Hepatocyte (in vitro differentiated cells): ENCODE data around the gene RSPH1.

ENCODE experiments used
- EZH2 ChIP-seq: fragments of 200-600 bp; sonication (generic); IDR thresholded peaks from 2 replicates; pipeline ENCODE4 v1.6.1; 2016; ENCODE audit warnings: antibody characterized with exemption, mild to moderate bottlenecking, borderline replicate concordance
- EZH2phosphoT487 ChIP-seq: fragments of 200-600 bp; sonication (generic); IDR thresholded peaks from one replicate; pipeline ENCODE4 v1.6.1; 2018; ENCODE audit warnings: antibody characterized with exemption, mild to moderate bottlenecking, low read depth, moderate library complexity; ENCODE audit not compliant: unreplicated experiment, severe bottlenecking
- TF ChIP-seq, protein P1 (sequence below): fragments of 200-600 bp; sonication (generic); IDR thresholded peaks from 2 replicates; pipeline ENCODE4 v1.5.1; 2016; ENCODE audit warnings: antibody characterized with exemption, mild to moderate bottlenecking; ENCODE audit not compliant: poor library complexity

DNA sequence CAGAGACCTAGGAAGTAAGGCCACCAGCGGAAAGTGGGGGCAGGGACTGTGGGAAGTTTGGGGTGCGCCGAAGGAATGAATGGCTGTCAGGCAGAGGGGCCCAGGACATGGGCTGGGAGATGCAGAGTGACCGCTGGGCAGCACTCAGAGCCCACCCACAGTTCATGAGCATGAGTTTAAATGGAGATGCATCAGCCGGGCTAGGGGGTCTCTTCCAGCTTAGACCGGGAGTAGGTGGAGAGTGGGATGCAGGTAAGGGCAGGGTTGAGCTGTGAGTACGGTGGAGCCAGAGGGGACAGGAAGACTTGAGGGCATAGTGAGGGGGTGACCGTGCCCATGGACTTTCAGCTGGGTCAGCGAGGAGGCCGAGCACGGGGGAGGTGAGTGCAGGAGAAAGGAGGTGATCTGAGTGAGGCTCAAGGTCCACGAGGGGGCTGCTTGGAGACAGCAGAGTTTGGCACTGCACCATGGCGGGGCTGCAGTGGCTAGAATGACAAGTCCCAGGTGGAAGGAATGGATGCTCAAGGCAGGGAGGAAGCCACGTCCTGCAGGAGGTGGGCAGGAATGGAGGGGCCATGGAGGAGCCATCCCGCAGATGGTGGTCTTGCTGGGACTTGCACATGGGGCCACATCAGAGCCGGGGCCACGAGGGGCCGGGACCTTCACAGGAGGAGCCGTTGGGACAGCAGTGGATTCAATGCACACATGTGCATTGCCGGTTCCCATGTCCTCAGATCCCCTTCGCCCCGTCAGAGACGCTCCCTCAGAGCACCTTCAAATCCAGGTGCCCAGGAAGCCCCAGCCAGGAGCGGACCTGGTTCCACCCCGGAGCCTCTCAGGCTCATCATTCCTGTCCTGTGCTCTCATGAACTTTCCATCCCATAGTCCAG lies 57.5 kb downstream of the RSPH1 start:
- TF ChIP-seq, protein P1, sequence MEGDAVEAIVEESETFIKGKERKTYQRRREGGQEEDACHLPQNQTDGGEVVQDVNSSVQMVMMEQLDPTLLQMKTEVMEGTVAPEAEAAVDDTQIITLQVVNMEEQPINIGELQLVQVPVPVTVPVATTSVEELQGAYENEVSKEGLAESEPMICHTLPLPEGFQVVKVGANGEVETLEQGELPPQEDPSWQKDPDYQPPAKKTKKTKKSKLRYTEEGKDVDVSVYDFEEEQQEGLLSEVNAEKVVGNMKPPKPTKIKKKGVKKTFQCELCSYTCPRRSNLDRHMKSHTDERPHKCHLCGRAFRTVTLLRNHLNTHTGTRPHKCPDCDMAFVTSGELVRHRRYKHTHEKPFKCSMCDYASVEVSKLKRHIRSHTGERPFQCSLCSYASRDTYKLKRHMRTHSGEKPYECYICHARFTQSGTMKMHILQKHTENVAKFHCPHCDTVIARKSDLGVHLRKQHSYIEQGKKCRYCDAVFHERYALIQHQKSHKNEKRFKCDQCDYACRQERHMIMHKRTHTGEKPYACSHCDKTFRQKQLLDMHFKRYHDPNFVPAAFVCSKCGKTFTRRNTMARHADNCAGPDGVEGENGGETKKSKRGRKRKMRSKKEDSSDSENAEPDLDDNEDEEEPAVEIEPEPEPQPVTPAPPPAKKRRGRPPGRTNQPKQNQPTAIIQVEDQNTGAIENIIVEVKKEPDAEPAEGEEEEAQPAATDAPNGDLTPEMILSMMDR = no peak
- TF ChIP-seq EZH2 = no peak
- no peak for TF ChIP-seq EZH2phosphoT487
